BE2C (cell line): ENCODE measurements around the gene RNF213.

Source experiments
- DNase-seq: peaks from one replicate; pipeline ENCODE4 v3.0.0-alpha.2; 2020
- H3K27me3 ChIP-seq: fragments of 250-450 bp; sonication (Bioruptor Pico); 2 replicates; pipeline ENCODE4 v1.5.1; 2020; ENCODE audit warnings: mild to moderate bottlenecking
- H3K36me3 ChIP-seq: fragments of 250-450 bp; sonication (Bioruptor Pico); 2 replicates; pipeline ENCODE4 v1.5.1; 2020; ENCODE audit warnings: mild to moderate bottlenecking
- H3K4me1 ChIP-seq: fragments of 250-450 bp; sonication (Bioruptor Pico); 2 replicates; pipeline ENCODE4 v1.5.1; 2020
- H3K4me3 ChIP-seq: 2 replicates; pipeline ENCODE4 v1.5.1; 2011; ENCODE audit warnings: low read depth, low read length
- H3K9me3 ChIP-seq: fragments of 250-450 bp; sonication (Bioruptor Pico); 2 replicates; pipeline ENCODE4 v1.5.1; 2020
- CTCF ChIP-seq: IDR thresholded peaks from 2 replicates; pipeline ENCODE4 v1.5.1; 2012; ENCODE audit warnings: mild to moderate bottlenecking, low read depth, low read length

Gene RNF213

GRCh38 chr17:80316431-80316830, 55.8 kb downstream of the RNF213 start:
- no peaks in the 10 kb centered on the region for H3K9me3 ChIP-seq
- TF ChIP-seq CTCF, result no peak
- H3K27me3 ChIP-seq, result no peaks in the 10 kb centered on the region
- H3K4me3 ChIP-seq, result no peak overlapping the region
- H3K4me1 ChIP-seq, result no peaks in the 10 kb centered on the region
- no peak for DNase-seq
- no peaks in the 10 kb centered on the region; the same call in none of the 2 replicates for H3K36me3 ChIP-seq

GRCh38 chr17:80316927-80317705, 56.5 kb downstream of the RNF213 start:
- TF ChIP-seq CTCF, result no peak
- H3K36me3 ChIP-seq, result no peaks in the 10 kb centered on the region; the same call in none of the 2 replicates
- no peak for DNase-seq
- H3K9me3 ChIP-seq, result no peaks in the 10 kb centered on the region
- no peaks in the 10 kb centered on the region for H3K4me1 ChIP-seq
- H3K27me3 ChIP-seq, result no peaks in the 10 kb centered on the region
- no peak overlapping the region for H3K4me3 ChIP-seq

- Histone ChIP-seq H3K9me3 (no peaks in the 10 kb centered on the region), H3K27me3 (no peaks in the 10 kb centered on the region), H3K4me1 (no peaks in the 10 kb centered on the region), H3K36me3 (no peaks in the 10 kb centered on the region; the same call in none of the 2 replicates), H3K4me3 (no peak overlapping the region)
- no peak for TF ChIP-seq CTCF
- DNase-seq, result no peak
These were observed 57.0 kb downstream of the RNF213 start for GRCh38 chr17:80317706-80317980.

GRCh38 chr17:80318166-80318565, 57.5 kb downstream of the RNF213 start:
- DNase-seq, result no peak
- no peaks in the 10 kb centered on the region for H3K4me1 ChIP-seq
- H3K9me3 ChIP-seq, result no peaks in the 10 kb centered on the region
- no peaks in the 10 kb centered on the region; the same call in none of the 2 replicates for H3K36me3 ChIP-seq
- no peak overlapping the region for H3K4me3 ChIP-seq
- TF ChIP-seq CTCF, result no peak
- no peaks in the 10 kb centered on the region for H3K27me3 ChIP-seq

- no peak overlapping the region for H3K4me3 ChIP-seq
- no peaks in the 10 kb centered on the region; the same call in 1 of the 2 replicates for H3K4me1 ChIP-seq
- no peak for DNase-seq
- H3K36me3 ChIP-seq, result no peaks in the 10 kb centered on the region; the same call in none of the 2 replicates
- no peaks in the 10 kb centered on the region for H3K9me3 ChIP-seq
- no peak for TF ChIP-seq CTCF
- H3K27me3 ChIP-seq, result no peaks in the 10 kb centered on the region
These were observed 58.8 kb downstream of the RNF213 start for GRCh38 chr17:80319262-80319998.

- no peaks in the 10 kb centered on the region; the same call in none of the 2 replicates for H3K36me3 ChIP-seq
- no peaks in the 10 kb centered on the region; the same call in 1 of the 2 replicates for H3K4me1 ChIP-seq
- H3K4me3 ChIP-seq, result no peak overlapping the region
- no peak for TF ChIP-seq CTCF
- no peaks in the 10 kb centered on the region for H3K27me3 ChIP-seq
- no peaks in the 10 kb centered on the region for H3K9me3 ChIP-seq
- DNase-seq, result no peak
These were observed 59.3 kb downstream of the RNF213 start for GRCh38 chr17:80319999-80320344.
